H1 (cell line): ENCODE data around the gene CPHXL2. TPM values are rescaled to one million over a fixed set of nuclear protein-coding genes. Genes with fewer than 3 reads are reported as not detected.

Experiments
- CTCF ChIA-PET: fragments of 300-600 bp; sonication (Branson Sonifier 250); formaldehyde crosslinking; loops from one replicate; lab custom pipeline; 2021; ENCODE audit not compliant: partially characterized antibody; lab: Charles Lee
- POLR2A ChIA-PET: fragments of 300-600 bp; sonication (Branson Sonifier 250); formaldehyde crosslinking; loops from one replicate; lab custom pipeline; 2021; ENCODE audit warnings: inconsistent platforms; ENCODE audit not compliant: partially characterized antibody; lab: Charles Lee
- DNase-seq, 2 experiments: peaks; one replicate each; pipeline versions ENCODE4 v3.0.0 to v3.0.0-alpha.2; 2010 to 2022; ENCODE audit warnings: low spot score in 2 of 2, low read depth in 1 of 2, mixed read lengths in 1 of 2
- FAIRE-seq: peaks from 2 replicates; lab custom pipeline; 2011; peaks lifted over from hg19 to GRCh38; lab: Jason Lieb, UNC
- H2AFZ ChIP-seq: 2 replicates; pipeline ENCODE4 v1.8.1; 2012; ENCODE audit warnings: low read length, inconsistent platforms
- H2AK5ac ChIP-seq: 2 replicates; pipeline ENCODE4 v1.6.1; 2013; ENCODE audit warnings: low read depth, low read length
- H2BK120ac ChIP-seq: replicated peaks from 2 replicates; pipeline ENCODE3; 2013; ENCODE audit warnings: low read depth, low read length, inconsistent platforms
- H2BK12ac ChIP-seq: 2 replicates; pipeline ENCODE4 v1.6.1; 2013; ENCODE audit warnings: low read depth, low read length
- H2BK15ac ChIP-seq: 2 replicates; pipeline ENCODE4 v1.6.1; 2013; ENCODE audit warnings: low read length
- H2BK20ac ChIP-seq: 2 replicates; pipeline ENCODE4 v1.6.1; 2013; ENCODE audit warnings: low read length
- H2BK5ac ChIP-seq: 2 replicates; pipeline ENCODE4 v1.6.1; 2013; ENCODE audit warnings: low read depth, low read length
- H3K14ac ChIP-seq: 2 replicates; pipeline ENCODE4 v1.6.1; 2013; ENCODE audit warnings: inconsistent platforms; ENCODE audit not compliant: insufficient read length
- H3K18ac ChIP-seq: 2 replicates; pipeline ENCODE4 v1.6.1; 2013; ENCODE audit warnings: low read length; ENCODE audit errors: extremely low read depth
- H3K23ac ChIP-seq: 2 replicates; pipeline ENCODE4 v1.6.1; 2013; ENCODE audit warnings: inconsistent platforms; ENCODE audit not compliant: insufficient read length
- H3K23me2 ChIP-seq: 2 replicates; pipeline ENCODE4 v1.6.1; 2013; ENCODE audit warnings: low read depth, low read length
- H3K27ac ChIP-seq: 2 replicates; pipeline ENCODE4 v1.6.1; 2011; ENCODE audit warnings: low read depth, low read length, inconsistent platforms
- H3K27me3 ChIP-seq, 4 experiments: replicated peaks in 1 of 4; 1 replicate in 1 of 4; 2 replicates in 3 of 4; pipeline versions ENCODE4 v1.6.1 to v1.8.1; 2011 to 2013; ENCODE audit warnings: low read length in 3 of 4, mild to moderate bottlenecking in 3 of 4, inconsistent platforms in 2 of 4, mixed read lengths in 2 of 4, moderate library complexity in 1 of 4; ENCODE audit not compliant: control insufficient read depth in 3 of 4, insufficient read depth in 3 of 4; ENCODE audit errors: extremely low read depth in 1 of 4
- H3K36me3 ChIP-seq, 4 experiments: 2 replicates each; pipeline versions ENCODE4 v1.6.1 to v1.8.1; 2011 to 2013; ENCODE audit warnings: mild to moderate bottlenecking in 4 of 4, low read length in 3 of 4, moderate library complexity in 2 of 4, control low read depth in 1 of 4, inconsistent platforms in 1 of 4; ENCODE audit not compliant: insufficient read depth in 4 of 4, control insufficient read depth in 2 of 4
- H3K4ac ChIP-seq: replicated peaks from 2 replicates; pipeline ENCODE3; 2013; ENCODE audit warnings: low read length, low read depth, mixed read lengths, inconsistent platforms; ENCODE audit not compliant: insufficient read length
- H3K4me1 ChIP-seq, 4 experiments: replicated peaks in 1 of 4; 1 replicate in 1 of 4; 2 replicates in 3 of 4; pipeline versions ENCODE4 v1.6.1 to v1.8.1; 2011 to 2013; ENCODE audit warnings: low read length in 3 of 4, inconsistent platforms in 2 of 4, mixed read lengths in 1 of 4; ENCODE audit not compliant: insufficient read depth in 4 of 4, control insufficient read depth in 3 of 4
- H3K4me2 ChIP-seq, 2 experiments: 2 replicates each; pipeline versions ENCODE4 v1.6.1 to v1.8.1; 2011 to 2013; ENCODE audit warnings: low read depth in 2 of 2, low read length in 2 of 2, control low read depth in 1 of 2, inconsistent platforms in 1 of 2, mild to moderate bottlenecking in 1 of 2; ENCODE audit not compliant: insufficient read depth in 1 of 2
- H3K4me3 ChIP-seq, 4 experiments: fragments of 200-600, 300-600 bp in 1 of 4; sonication (generic), shearing (Covaris generic), sonication (Bioruptor Twin) in 1 of 4; 2 replicates each; pipeline versions ENCODE4 v1.5.1 to v1.8.1; 2011 to 2016; ENCODE audit warnings: low read length in 4 of 4, low read depth in 3 of 4, control low read depth in 2 of 4, inconsistent platforms in 2 of 4, mild to moderate bottlenecking in 2 of 4, mixed read lengths in 1 of 4, moderate library complexity in 1 of 4; ENCODE audit not compliant: insufficient read depth in 2 of 4; ENCODE audit errors: extremely low read depth in 1 of 4
- H3K56ac ChIP-seq: replicated peaks from 2 replicates; pipeline ENCODE3; 2013; ENCODE audit warnings: low read depth, mild to moderate bottlenecking, mixed read lengths, low read length, inconsistent platforms; ENCODE audit not compliant: insufficient read length
- H3K79me1 ChIP-seq: 2 replicates; pipeline ENCODE4 v1.6.1; 2013; ENCODE audit warnings: low read depth, low read length, control low read depth
- H3K79me2 ChIP-seq, 2 experiments: 2 replicates each; pipeline versions ENCODE4 v1.6.1 to v1.8.1; 2012 to 2013; ENCODE audit warnings: low read length in 2 of 2, mild to moderate bottlenecking in 2 of 2, inconsistent platforms in 1 of 2; ENCODE audit not compliant: insufficient read depth in 2 of 2, control insufficient read depth in 1 of 2
- H3K9ac ChIP-seq, 4 experiments: replicated peaks in 1 of 4; 1 replicate in 1 of 4; 2 replicates in 3 of 4; pipeline versions ENCODE4 v1.6.1 to v1.8.1; 2011 to 2013; ENCODE audit warnings: low read depth in 3 of 4, low read length in 3 of 4, control low read depth in 2 of 4, mild to moderate bottlenecking in 2 of 4, moderate library complexity in 2 of 4, inconsistent platforms in 1 of 4; ENCODE audit errors: extremely low read depth in 1 of 4
- H3K9me3 ChIP-seq, 2 experiments: 2 replicates each; pipeline versions ENCODE4 v1.6.1 to v1.8.1; 2012 to 2013; ENCODE audit warnings: mild to moderate bottlenecking in 2 of 2, moderate library complexity in 2 of 2, control low read depth in 1 of 2, inconsistent platforms in 1 of 2, low read depth in 1 of 2, low read length in 1 of 2, mixed read lengths in 1 of 2; ENCODE audit not compliant: insufficient read depth in 2 of 2
- H4K20me1 ChIP-seq, 2 experiments: replicated peaks in 1 of 2; 2 replicates each; pipeline versions ENCODE3 to v1.8.1; 2011 to 2013; ENCODE audit warnings: inconsistent platforms in 2 of 2, low read length in 2 of 2, mild to moderate bottlenecking in 1 of 2; ENCODE audit not compliant: insufficient read depth in 2 of 2, control insufficient read depth in 1 of 2
- H4K5ac ChIP-seq: 2 replicates; pipeline ENCODE4 v1.6.1; 2013; ENCODE audit warnings: low read length, low read depth, mixed read lengths, inconsistent platforms; ENCODE audit not compliant: insufficient read length
- H4K8ac ChIP-seq: 2 replicates; pipeline ENCODE4 v1.8.0; 2013; ENCODE audit warnings: mild to moderate bottlenecking, moderate library complexity, low read length, inconsistent platforms; ENCODE audit not compliant: insufficient read depth; ENCODE audit errors: extremely low read depth
- H4K91ac ChIP-seq: replicated peaks from 2 replicates; pipeline ENCODE3; 2013; ENCODE audit warnings: low read length, mixed read lengths, inconsistent platforms; ENCODE audit not compliant: insufficient read length
- ATF3 ChIP-seq: IDR thresholded peaks from 2 replicates; pipeline ENCODE4 v1.6.1; 2011; ENCODE audit warnings: low read depth, mild to moderate bottlenecking, low read length; ENCODE audit not compliant: insufficient read depth
- BACH1 ChIP-seq: IDR thresholded peaks from 2 replicates; pipeline ENCODE4 v1.6.1; 2012; ENCODE audit warnings: low read length, improper control_type of control experiment
- CHD1 ChIP-seq: IDR thresholded peaks from 2 replicates; pipeline ENCODE4 v1.6.1; 2012; ENCODE audit warnings: low read depth, low read length, improper control_type of control experiment
- CREB1 ChIP-seq: IDR thresholded peaks from 2 replicates; pipeline ENCODE4 v1.6.1; 2012; ENCODE audit warnings: inconsistent platforms
- CTBP2 ChIP-seq: IDR thresholded peaks from 2 replicates; pipeline ENCODE4 v1.7.0; 2011; ENCODE audit warnings: borderline replicate concordance, mild to moderate bottlenecking, moderate library complexity, mixed read lengths, low read length; ENCODE audit not compliant: insufficient read depth, insufficient read length
- KDM1A ChIP-seq: fragments of 200-600, 300-600 bp; sonication (generic); IDR thresholded peaks from 2 replicates; pipeline ENCODE4 v1.7.1; 2016; ENCODE audit warnings: mild to moderate bottlenecking, low read length, borderline replicate concordance
- POLR2A ChIP-seq, 2 experiments: IDR thresholded peaks; 1 replicate in 1 of 2; 2 replicates in 1 of 2; pipeline ENCODE4 v1.6.1; 2011; ENCODE audit warnings: low read depth in 2 of 2, low read length in 2 of 2, mild to moderate bottlenecking in 2 of 2; ENCODE audit errors: control extremely low read depth in 1 of 2
- RAD21 ChIP-seq, 2 experiments: IDR thresholded peaks in 1 of 2; conservative IDR thresholded peaks in 1 of 2; 2 replicates each; pipeline ENCODE4 v1.6.1; 2011; ENCODE audit warnings: low read depth in 2 of 2, low read length in 2 of 2, improper control_type of control experiment in 1 of 2, inconsistent platforms in 1 of 2, mild to moderate bottlenecking in 1 of 2, moderate library complexity in 1 of 2
- RBBP5 ChIP-seq: IDR thresholded peaks from 2 replicates; pipeline ENCODE4 v1.7.1; 2012; ENCODE audit warnings: low read depth, mild to moderate bottlenecking, inconsistent platforms, low read length, moderate library complexity, borderline replicate concordance
- YY1 ChIP-seq: IDR thresholded peaks from 2 replicates; pipeline ENCODE4 v1.6.1; 2011; ENCODE audit warnings: low read depth, mild to moderate bottlenecking, low read length
- WGBS, 2 experiments: shearing (Covaris generic) in 1 of 2; methylation state at CpG; one replicate each; pipeline versions ENCODE4 v1.1.6 to v1.1.7; 2013 to 2015; ENCODE audit warnings: low lambda C conversion rate in 2 of 2, mixed read lengths in 2 of 2, inconsistent platforms in 1 of 2, low coverage in 1 of 2, missing lambda C conversion rate in 1 of 2; ENCODE audit not compliant: insufficient replicate concordance in 2 of 2, insufficient coverage in 1 of 2, insufficient read length in 1 of 2; ENCODE audit errors: extremely low coverage in 1 of 2, missing lambda C conversion rate in 1 of 2; 5-methylcytosine and 5-hydroxymethylcytosine counted together
- polyA plus RNA-seq, 7 experiments: library from polyadenylated mRNA; depleted of rRNA in 3 of 7; stranded (reverse) in 5 of 7; unstranded in 2 of 7; fragments of >200 nt in 5 of 7; fragments of 200-250 nt in 2 of 7; gene quantifications; 1 replicate in 5 of 7; 2 replicates in 1 of 7; 4 replicates in 1 of 7; pipeline versions ENCODE4 v1.2.1 to v1.2.3, GENCODE V29; 2011 to 2013; ENCODE audit warnings: missing spikeins in 2 of 7, mixed read lengths in 2 of 7
- total RNA-seq: library from RNA; stranded (reverse); fragmentation: NEBNext Ultra II Directional; extraction: Animal tissue kit (Norgen Biotek cat#: 25700); gene quantifications from 2 replicates; pipeline ENCODE4 v1.2.1, GENCODE V29; 2021

The CPHXL2 gene
- total and polyA plus RNA-seq, 2 of the 8 experiments (the other 6 are each of a cell fraction or from before 2014, with no cell fraction given), result not detected

DNA sequence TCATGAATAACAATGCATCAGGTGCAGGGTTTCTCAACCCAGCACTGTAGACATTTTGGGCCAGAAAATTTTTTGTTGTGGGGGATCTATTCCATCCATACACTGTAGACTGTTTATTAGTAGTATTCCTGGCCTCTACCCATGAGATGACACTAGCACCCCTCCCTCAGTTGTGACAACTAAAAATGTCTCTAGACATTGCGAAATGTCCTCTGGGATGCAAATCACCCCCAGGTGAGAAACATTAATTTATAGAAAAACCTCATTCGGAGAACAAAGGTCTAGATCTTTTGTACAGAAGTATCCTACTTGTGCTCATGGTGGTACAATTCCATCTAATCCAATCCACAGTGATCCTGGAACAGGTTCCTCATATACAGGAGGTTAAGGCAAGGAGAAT is 58.0 kb downstream of the CPHXL2 start:
- POLR2A ChIA-PET, result interaction anchor here (0.6 to 1.2 kb wide), 3 partner anchors 8 to 66 kb away, joined by 3 to 4 read pairs (median 3); no protein-coding TSS in a partner anchor

More for the DNA sequence above, 58.0 kb downstream of the CPHXL2 start:
- Histone ChIP-seq H2BK20ac (no peak overlapping the region), H3K79me1 (no peaks in the 10 kb centered on the region; the same call in 1 of the 2 replicates), H3K9me3 (no peaks in the 10 kb centered on the region), H4K91ac (no peak overlapping the region), H2AFZ (no peak overlapping the region), H3K9ac (no peak overlapping the region), H3K79me2 (peaks cover 0 to 6% of the 10 kb centered on the region in 2 experiments; a peak in 1 of 4 replicates), H3K4me1 (peaks cover 0 to 9% (median 4%) of the 10 kb centered on the region in 4 experiments; a peak in 5 of 7 replicates), H2BK5ac (no peak overlapping the region), H4K5ac (no peak overlapping the region), H3K23ac (no peak overlapping the region), H3K14ac (no peak overlapping the region), H3K4ac (no peak overlapping the region), H2BK120ac (no peak overlapping the region), H3K27me3 (no peaks in the 10 kb centered on the region), H2BK15ac (no peak overlapping the region), H3K4me3 (no peak overlapping the region), H4K20me1 (peaks cover 0 to 2% of the 10 kb centered on the region in 2 experiments), H3K23me2 (peaks cover 6% of the 10 kb centered on the region), H4K8ac (no peak overlapping the region), H3K56ac (no peak overlapping the region), H2AK5ac (no peak overlapping the region), H3K18ac (no peak overlapping the region), H2BK12ac (no peak overlapping the region), H3K27ac (no peak overlapping the region), H3K36me3 (peaks cover 5 to 55% (median 33%) of the 10 kb centered on the region in 4 experiments), H3K4me2 (no peak overlapping the region)
- WGBS, 2 experiments, result 95% methylated on average over 2 of the region's 2 CpGs; no CpG with 5 or more reads in 1 of the 2 experiments
- TF ChIP-seq KDM1A (no peak), POLR2A (IDR thresholded peaks at IDR 0.05; ENCODE audit: control extremely low read depth in 1 of 2, low read depth in 2 of 2, low read length in 2 of 2) (no peak), RAD21 (IDR thresholded peaks at IDR 0.05 in 1 of 2, conservative IDR thresholded peaks at IDR 0.05 in 1 of 2; ENCODE audit: low read depth in 2 of 2, low read length in 2 of 2) (no peak), CHD1 (no peak), YY1 (no peak), BACH1 (no peak), CTBP2 (no peak), CREB1 (no peak), RBBP5 (no peak), ATF3 (no peak)
- CTCF ChIA-PET, result interaction anchor here (0.6 to 4.3 kb wide), 4 partner anchors 12 to 1555 kb away, joined by 3 to 22 read pairs (median 12); no protein-coding TSS in a partner anchor
- DNase-seq, result no peak
- FAIRE-seq, result no peak
